Muscle of arm (tissue), 12 donors: ENCODE results near the gene TCERG1L. TPM values are rescaled to one million over a fixed set of nuclear protein-coding genes. Genes with fewer than 3 reads are reported as not detected.
"Not testable (repeated sequence)": the region's sequence is repeated elsewhere in the genome, so short reads cannot be mapped to it uniquely, and the experiment has no call there.

Source experiments
- DNase-seq: peaks from one replicate; pipeline ENCODE4 v3.0.0-alpha.2; 2013
- polyA plus RNA-seq, 12 donors: library from polyadenylated mRNA; unstranded; fragments of 120-200 nt; gene quantifications; one replicate each; pipeline ENCODE4 v1.2.1, GENCODE V29; 2013; ENCODE audit not compliant: insufficient read length in 12 of 12

Gene TCERG1L
- polyA plus RNA-seq, 12 donors: 0.07 to 3.0 (median 0.19) TPM; not detected in 2

GRCh38 chr10:131100418-131101410 lies 210.8 kb downstream of the TCERG1L start:
- not testable (repeated sequence) for DNase-seq

- no peak for DNase-seq
Observed at GRCh38 chr10:131099028-131099726, 212.3 kb downstream of the TCERG1L start.

GRCh38 chr10:131098416-131098952 lies 213.0 kb downstream of the TCERG1L start:
- no peak for DNase-seq

- no peak for DNase-seq
Observed at GRCh38 chr10:131096031-131096430, 215.5 kb downstream of the TCERG1L start.

GRCh38 chr10:131095313-131095580 lies 216.3 kb downstream of the TCERG1L start:
- DNase-seq: no peak

GRCh38 chr10:131094527-131095312 lies 216.8 kb downstream of the TCERG1L start:
- DNase-seq: no peak

- DNase-seq: no peak
Observed at GRCh38 chr10:131093795-131094366, 217.6 kb downstream of the TCERG1L start.

GRCh38 chr10:131093346-131093745 lies 218.2 kb downstream of the TCERG1L start:
- no peak for DNase-seq

GRCh38 chr10:131092876-131093275 lies 218.6 kb downstream of the TCERG1L start:
- DNase-seq: no peak

GRCh38 chr10:131092386-131092785 lies 219.1 kb downstream of the TCERG1L start:
- no peak for DNase-seq

GRCh38 chr10:131091682-131092081 lies 219.8 kb downstream of the TCERG1L start:
- DNase-seq: no peak

GRCh38 chr10:131090761-131091661 lies 220.5 kb downstream of the TCERG1L start:
- DNase-seq: no peak

GRCh38 chr10:131089861-131090260 lies 221.7 kb downstream of the TCERG1L start:
- no peak for DNase-seq

- DNase-seq: no peak
Observed at GRCh38 chr10:131089150-131089549, 222.4 kb downstream of the TCERG1L start.

- DNase-seq: no peak
Observed at GRCh38 chr10:131088619-131089018, 222.9 kb downstream of the TCERG1L start.

- no peak for DNase-seq
Observed at GRCh38 chr10:131087464-131088215, 223.9 kb downstream of the TCERG1L start.

GRCh38 chr10:131086511-131086910 lies 225.0 kb downstream of the TCERG1L start:
- DNase-seq: no peak

GRCh38 chr10:131086094-131086493 lies 225.4 kb downstream of the TCERG1L start:
- no peak for DNase-seq

- DNase-seq: no peak
Observed at GRCh38 chr10:131085091-131085860, 226.2 kb downstream of the TCERG1L start.
